Right cardiac atrium (tissue), 5 donors: Measurements from ENCODE around the gene FAM168A. TPM values are rescaled to one million over a fixed set of nuclear protein-coding genes. Genes with fewer than 3 reads are reported as not detected.
A peak's percentile ranks its signal among the peaks of the same experiment; 100 is the strongest.

Source experiments
- ATAC-seq, 2 donors: fragments of 200-7000 bp; cut with Tn5 transposase; one replicate each; pipeline versions ENCODE4 v1.8.0 to v1.9.1; 2020; ENCODE audit warnings: moderate library complexity in 2 of 2, mild to moderate bottlenecking in 1 of 2
- DNase-seq, 3 donors: peaks; one replicate each; pipeline ENCODE4 v3.0.0-alpha.2; 2020
- H3K27ac ChIP-seq: one replicate; pipeline ENCODE4 v1.5.1; 2013; ENCODE audit warnings: mild to moderate bottlenecking, low read length, control low read depth, moderate library complexity
- H3K27me3 ChIP-seq: one replicate; pipeline ENCODE4 v1.6.1; 2013; ENCODE audit not compliant: control insufficient read depth, insufficient read depth
- H3K4me1 ChIP-seq: one replicate; pipeline ENCODE4 v1.6.1; 2013; ENCODE audit warnings: low read length; ENCODE audit not compliant: control insufficient read depth, insufficient read depth
- H3K4me3 ChIP-seq: one replicate; pipeline ENCODE4 v1.5.1; 2013; ENCODE audit warnings: low read length, control low read depth
- H3K9me3 ChIP-seq: one replicate; pipeline ENCODE4 v1.6.1; 2013; ENCODE audit warnings: low read length; ENCODE audit not compliant: control insufficient read depth
- WGBS: extraction: QIAGEN DNeasy Blood & Tissue Kit; methylation state at CpG from one replicate; pipeline ENCODE4 v1.1.7; 2013; 5-methylcytosine and 5-hydroxymethylcytosine counted together
- intact Hi-C, 4 donors: fragments of 100-400 bp; cut with DNase I; formaldehyde crosslinking; loops; one replicate each; pipeline versions ENCODE4 v1.11.0 to v1.14.0; 2022 to 2023
- polyA plus RNA-seq: library from polyadenylated mRNA; stranded (reverse); fragments of 200-250 nt; gene quantifications from one replicate; pipeline ENCODE4 v1.2.3, GENCODE V29; 2013
- total RNA-seq, 4 donors: library from RNA; stranded (reverse); fragmentation: NEBNext Ultra II Directional; extraction: Animal tissue kit (Norgen Biotek cat#: 25700); gene quantifications; one replicate each; pipeline ENCODE4 v1.2.1, GENCODE V29; 2021
- donor health status: healthy with polysubstance abuse.
- donor health status: DM: no; HTN: yes; CAD: no.
- donor health status: DM: no; HTN: no; CAD: no.
- donor health status: DM: no; HTN: yes; CAD: no; lungs with severe emphysema.
- donor health status: DM: yes; HTN: yes; CAD: no.

The FAM168A gene
- total and polyA plus RNA-seq, 5 donors, result 14.2 to 46.2 (median 38.7) TPM

DNA sequence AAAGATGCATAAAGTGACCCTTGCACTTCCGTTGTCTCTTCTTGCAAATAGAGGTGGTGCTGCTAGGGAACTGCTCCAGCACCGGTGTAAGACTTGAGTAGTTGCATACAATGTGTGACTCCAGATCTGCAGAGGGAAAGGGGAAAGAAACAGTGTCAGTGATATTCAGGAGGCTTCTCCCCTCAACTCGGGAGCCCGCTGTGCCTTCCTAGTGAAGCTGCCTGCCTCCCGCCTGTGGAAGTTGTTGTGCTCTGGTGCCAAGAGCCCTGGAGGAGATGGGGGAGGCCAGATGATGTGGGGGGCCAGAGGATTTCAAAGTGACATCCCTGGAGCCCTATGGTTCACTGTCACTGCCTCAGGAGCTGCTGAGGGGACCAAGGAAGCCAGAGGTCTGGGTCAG lies 191.3 kb downstream of the FAM168A start:
- Histone ChIP-seq H3K27me3 (no peaks in the 10 kb centered on the region), H3K4me3 (no peak overlapping the region), H3K27ac (no peak overlapping the region), H3K9me3 (no peaks in the 10 kb centered on the region), H3K4me1 (no peaks in the 10 kb centered on the region)
- 91% methylated on average over 5 of the region's 5 CpGs for WGBS
- ATAC-seq (no peak), DNase-seq (no peak)
- intact Hi-C loops, result loop anchor here in 3 of 4 donors (10.0 kb wide), 3 partner anchors 58 to 248 kb away; partner anchors contain the start of gene FAM168A (in 1 of the 3)

DNA sequence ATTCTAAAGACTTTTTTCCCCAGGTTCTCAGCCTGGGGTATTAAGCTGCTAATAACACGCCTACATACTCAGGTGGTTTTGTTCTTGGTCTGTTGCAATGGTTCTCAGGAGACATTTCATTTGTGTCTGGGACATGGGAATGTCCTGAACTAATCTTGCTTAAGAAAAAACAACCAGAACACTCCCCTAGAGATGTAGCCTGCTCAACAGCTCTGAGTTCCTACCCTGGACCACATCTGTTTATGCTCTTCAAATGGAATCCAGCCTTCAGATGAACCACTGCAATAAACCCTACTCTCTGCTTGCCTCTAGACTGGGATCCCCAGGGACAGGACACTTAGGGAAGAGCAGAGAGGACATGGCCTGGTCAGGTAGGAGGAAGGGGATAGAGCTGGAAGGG lies 191.8 kb downstream of the FAM168A start:
- Histone ChIP-seq H3K27me3 (no peaks in the 10 kb centered on the region), H3K9me3 (no peaks in the 10 kb centered on the region), H3K27ac (no peak overlapping the region), H3K4me3 (no peak overlapping the region), H3K4me1 (no peaks in the 10 kb centered on the region)
- WGBS, result 90% methylated on average over 1 of the region's 1 CpG
- intact Hi-C loops, result loop anchor here in 3 of 4 donors (10.0 kb wide), 3 partner anchors 59 to 249 kb away; partner anchors contain the start of gene FAM168A (in 1 of the 3)
- no peak for ATAC-seq
- DNase-seq, result no peak

DNA sequence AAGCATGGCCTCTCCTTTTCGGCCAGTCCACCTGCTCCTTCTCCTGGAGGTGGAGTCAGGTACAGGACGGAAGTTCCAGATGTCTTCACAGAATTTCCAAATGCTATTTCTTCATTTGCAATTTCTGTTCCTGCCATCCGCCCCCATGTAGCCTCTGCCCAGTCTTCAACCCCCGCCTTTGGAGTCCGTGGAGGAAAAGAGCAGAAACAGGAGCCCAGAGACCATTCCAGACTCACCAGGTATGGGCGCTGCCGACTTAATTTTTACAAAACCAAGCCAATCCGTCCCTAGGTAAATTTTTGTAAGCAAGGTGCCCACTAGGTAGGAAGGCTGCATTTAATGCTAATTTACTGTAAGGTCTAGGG lies 192.8 kb downstream of the FAM168A start:
- Histone ChIP-seq H3K27me3 (no peaks in the 10 kb centered on the region), H3K9me3 (no peaks in the 10 kb centered on the region), H3K4me1 (no peaks in the 10 kb centered on the region), H3K4me3 (no peak overlapping the region), H3K27ac (no peak overlapping the region)
- 93% methylated on average over 8 of the region's 8 CpGs for WGBS
- no peak for DNase-seq
- ATAC-seq, result no peak
- intact Hi-C loops, result loop anchor here (2.0 to 10.0 kb wide), 4 partner anchors 60 to 256 kb away; partner anchors contain the start of gene FAM168A (in 1 of the 4)

DNA sequence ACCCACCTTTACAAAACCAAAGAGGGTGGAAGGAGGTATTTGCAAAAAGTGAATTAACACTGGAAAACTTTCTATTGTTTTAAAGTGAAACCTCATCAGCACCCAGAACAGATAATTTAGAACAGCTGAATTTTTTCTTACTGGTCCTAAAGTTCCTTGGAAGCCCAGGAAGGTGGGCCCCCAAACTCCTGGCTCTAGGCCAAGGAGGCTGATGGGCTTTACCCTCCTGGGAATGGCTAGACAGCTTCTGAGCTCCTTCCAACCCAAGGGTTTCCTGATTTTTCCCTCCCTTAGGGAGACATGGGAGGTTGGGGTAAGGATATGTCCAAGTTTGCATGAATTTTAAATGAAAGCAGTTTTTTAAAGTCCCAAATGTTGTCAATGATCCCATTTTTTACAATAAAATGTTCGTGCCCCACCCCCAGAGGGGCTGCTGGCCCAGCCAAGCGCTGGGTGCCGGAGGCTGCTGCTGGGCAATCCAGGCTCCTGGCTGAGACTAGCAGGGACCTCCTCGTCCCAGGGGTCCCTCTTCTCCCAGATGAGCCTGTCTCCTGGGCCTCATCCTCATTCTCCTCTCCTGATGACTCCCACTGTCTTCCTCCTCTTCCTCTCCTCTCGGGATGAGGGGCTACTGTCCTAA lies 193.3 kb downstream of the FAM168A start:
- no peaks in the 10 kb centered on the region for H3K4me1 ChIP-seq
- intact Hi-C loops, result loop anchor here (2.0 to 10.0 kb wide), 4 partner anchors 60 to 256 kb away; partner anchors contain the start of gene FAM168A (in 1 of the 4)
- H3K27ac ChIP-seq, result no peak overlapping the region
- ATAC-seq (no peak), DNase-seq (no peak)
- H3K27me3 ChIP-seq, result no peaks in the 10 kb centered on the region
- H3K4me3 ChIP-seq, result no peak overlapping the region
- H3K9me3 ChIP-seq, result no peaks in the 10 kb centered on the region
- WGBS, result 88% methylated on average over 5 of the region's 5 CpGs

DNA sequence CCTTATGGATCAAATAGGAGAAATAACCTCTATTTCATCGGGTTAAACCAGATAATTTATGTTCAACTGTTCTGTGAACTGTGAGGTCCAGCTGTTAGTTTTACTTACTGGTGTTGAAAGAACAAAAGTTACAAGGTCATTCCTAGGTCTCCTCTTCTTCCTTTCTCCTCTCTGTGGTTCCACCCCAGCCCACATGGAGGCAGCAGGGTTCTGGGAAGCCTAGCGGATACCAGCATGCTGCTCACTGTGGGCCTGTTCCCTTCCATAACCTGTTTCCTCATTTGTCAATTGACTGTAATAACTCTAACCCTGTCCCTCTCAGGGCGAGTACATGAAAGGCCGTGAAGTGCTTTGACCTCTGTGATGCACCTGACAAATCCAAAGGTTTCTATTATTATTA lies 193.9 kb downstream of the FAM168A start:
- H3K27me3 ChIP-seq, result no peaks in the 10 kb centered on the region
- H3K4me3 ChIP-seq, result no peak overlapping the region
- no peaks in the 10 kb centered on the region for H3K4me1 ChIP-seq
- no peaks in the 10 kb centered on the region for H3K9me3 ChIP-seq
- ATAC-seq, result peak; percentile 76 to 82
- DNase-seq, result peak; percentile 74 to 89 (median 88)
- H3K27ac ChIP-seq, result no peak overlapping the region
- WGBS, result 45% methylated on average over 4 of the region's 4 CpGs
- intact Hi-C loops, result loop anchor here (2.0 to 10.0 kb wide), 4 partner anchors 61 to 257 kb away; partner anchors contain the start of gene FAM168A (in 1 of the 4)

DNA sequence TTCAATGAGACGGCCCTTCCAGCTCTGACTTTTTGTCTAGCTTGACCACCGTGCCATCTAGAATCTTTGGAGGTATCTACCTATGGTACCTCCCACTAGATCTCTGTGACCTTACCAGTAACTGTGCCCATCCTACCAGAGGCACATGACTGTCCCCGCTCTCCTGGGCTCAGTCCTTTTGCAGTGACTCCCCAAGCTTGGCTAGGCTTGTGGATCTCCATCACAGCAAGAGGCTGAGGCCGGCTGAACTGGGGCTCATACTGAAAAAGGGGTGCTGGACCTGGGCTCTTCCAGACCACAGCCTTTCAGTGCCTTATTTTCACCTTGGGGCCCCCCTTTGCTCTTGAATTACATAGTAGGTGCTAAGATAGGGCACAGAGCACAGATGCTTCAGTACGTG lies 194.4 kb downstream of the FAM168A start:
- Histone ChIP-seq H3K9me3 (no peaks in the 10 kb centered on the region), H3K4me3 (no peak overlapping the region), H3K27ac (peak overlapping the region; percentile 15), H3K4me1 (no peaks in the 10 kb centered on the region), H3K27me3 (no peaks in the 10 kb centered on the region)
- intact Hi-C loops, result loop anchor here in 3 of 4 donors (10.0 kb wide), 3 partner anchors 61 to 251 kb away; partner anchors contain the start of gene FAM168A (in 1 of the 3)
- DNase-seq (no peak), ATAC-seq (no peak)
- 91% methylated on average over 5 of the region's 5 CpGs for WGBS

DNA sequence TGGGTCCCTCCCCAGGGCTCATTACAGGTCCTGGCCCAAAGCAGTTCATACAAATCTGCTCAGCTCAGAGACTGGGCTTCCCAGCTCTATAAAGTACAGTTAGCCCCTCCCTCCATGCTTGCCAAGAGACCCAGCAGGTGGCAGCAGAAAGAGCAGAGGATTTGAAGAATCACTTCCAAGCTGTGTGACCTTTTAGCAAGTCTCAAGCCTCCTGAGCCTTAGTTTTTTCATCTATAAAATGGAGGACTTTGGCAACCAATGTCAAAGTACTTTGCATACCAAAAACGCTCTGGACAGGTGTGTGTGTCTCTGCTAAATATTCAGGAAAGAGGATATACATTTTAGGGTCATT lies 195.1 kb downstream of the FAM168A start:
- Histone ChIP-seq H3K27me3 (no peaks in the 10 kb centered on the region), H3K27ac (no peak overlapping the region), H3K4me1 (no peaks in the 10 kb centered on the region), H3K9me3 (no peaks in the 10 kb centered on the region), H3K4me3 (no peak overlapping the region)
- DNase-seq (no peak), ATAC-seq (no peak)
- 89% methylated on average over 1 of the region's 1 CpG for WGBS
- intact Hi-C loops, result loop anchor here in 3 of 4 donors (10.0 kb wide), 3 partner anchors 62 to 252 kb away; partner anchors contain the start of gene FAM168A (in 1 of the 3)

DNA sequence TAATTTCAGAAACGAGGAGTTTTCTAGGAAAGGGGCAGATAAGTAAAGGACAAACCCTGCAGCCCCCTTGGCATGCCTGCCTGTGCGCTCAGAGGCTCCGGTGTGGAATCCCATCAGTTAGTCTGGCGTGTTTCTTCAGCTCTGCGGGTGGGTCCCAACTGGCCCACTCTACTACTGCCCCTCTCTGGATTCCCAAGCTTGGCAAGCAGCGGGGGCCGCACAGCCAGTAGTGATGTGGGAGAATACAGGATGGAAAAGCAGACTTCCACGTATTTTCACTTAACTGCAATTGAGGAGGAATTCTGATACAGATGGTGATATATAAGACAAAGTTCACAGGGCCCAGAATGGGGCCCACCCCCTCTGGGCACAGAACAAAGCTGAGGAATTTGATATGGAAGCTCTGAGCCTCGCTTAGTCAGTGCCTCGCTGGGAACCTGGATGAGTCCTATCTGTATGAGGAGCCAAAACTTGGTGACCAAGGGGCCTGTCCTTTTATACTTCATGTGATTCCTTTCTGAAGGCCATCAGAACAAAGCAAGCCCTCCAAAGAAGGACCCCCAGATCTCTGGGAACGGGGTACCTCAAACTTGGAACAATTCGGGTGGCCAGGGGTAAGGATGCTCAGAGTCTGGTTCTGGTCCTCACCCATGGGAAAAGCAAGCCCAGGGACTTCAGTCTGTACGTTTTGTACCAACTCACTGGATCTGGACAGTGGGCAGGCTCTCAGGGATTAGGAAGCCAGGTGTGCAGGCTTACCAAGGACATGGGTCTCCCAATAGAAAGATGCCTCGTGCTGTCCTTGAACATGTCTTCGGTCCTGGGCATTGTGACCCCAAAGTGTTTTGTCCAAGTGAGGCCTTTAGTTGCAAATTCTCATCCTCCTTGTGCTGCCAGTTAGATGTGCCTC lies 195.7 kb downstream of the FAM168A start:
- no peak for DNase-seq
- Histone ChIP-seq H3K9me3 (no peaks in the 10 kb centered on the region), H3K27ac (no peak overlapping the region), H3K27me3 (no peaks in the 10 kb centered on the region), H3K4me1 (no peaks in the 10 kb centered on the region), H3K4me3 (no peak overlapping the region)
- intact Hi-C loops, result loop anchor here in 3 of 4 donors (10.0 kb wide), 3 partner anchors 63 to 253 kb away; partner anchors contain the start of gene FAM168A (in 1 of the 3)
- no peak for ATAC-seq
- 78% methylated on average over 15 of the region's 15 CpGs for WGBS

DNA sequence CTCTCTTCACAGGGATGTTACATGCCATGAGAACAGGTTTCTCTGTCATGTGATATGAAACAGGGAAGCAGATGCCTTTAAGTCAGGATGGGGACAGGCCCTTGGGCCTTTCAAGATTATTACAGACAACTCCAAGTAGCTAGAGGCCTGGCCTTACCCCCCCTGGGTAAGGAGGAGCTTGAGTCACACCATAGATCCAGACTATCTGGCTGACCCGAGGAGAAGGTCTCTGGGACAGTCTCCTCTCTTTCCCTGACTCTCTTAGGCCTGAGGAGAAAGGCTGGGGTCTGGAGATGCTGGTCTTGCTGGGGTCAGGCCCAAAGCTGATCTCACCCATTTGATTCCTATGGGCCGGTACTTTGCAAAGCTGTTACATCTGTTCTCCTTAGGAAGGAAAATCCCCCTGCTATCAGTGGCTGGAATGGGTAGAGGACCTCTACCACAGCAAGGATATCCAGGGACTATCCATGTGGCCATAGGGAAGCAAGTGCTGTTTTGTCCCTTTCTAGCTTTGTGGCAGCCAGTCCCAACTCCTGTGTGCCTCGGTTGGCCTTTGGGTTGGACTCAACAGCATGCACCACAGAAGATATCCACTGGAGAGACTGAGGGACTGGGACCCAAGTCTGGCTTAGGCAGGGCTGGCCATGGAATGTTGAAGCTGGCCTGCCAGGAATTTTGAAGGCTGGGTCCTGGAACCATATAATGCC lies 196.5 kb downstream of the FAM168A start:
- Histone ChIP-seq H3K9me3 (no peaks in the 10 kb centered on the region), H3K4me3 (no peak overlapping the region), H3K27ac (no peak overlapping the region), H3K27me3 (no peaks in the 10 kb centered on the region), H3K4me1 (no peaks in the 10 kb centered on the region)
- intact Hi-C loops, result loop anchor here in 3 of 4 donors (10.0 kb wide), 3 partner anchors 63 to 253 kb away; partner anchors contain the start of gene FAM168A (in 1 of the 3)
- no peak for ATAC-seq
- WGBS, result 68% methylated on average over 3 of the region's 3 CpGs
- DNase-seq, result peak in 1 of 3 donors; percentile 6

DNA sequence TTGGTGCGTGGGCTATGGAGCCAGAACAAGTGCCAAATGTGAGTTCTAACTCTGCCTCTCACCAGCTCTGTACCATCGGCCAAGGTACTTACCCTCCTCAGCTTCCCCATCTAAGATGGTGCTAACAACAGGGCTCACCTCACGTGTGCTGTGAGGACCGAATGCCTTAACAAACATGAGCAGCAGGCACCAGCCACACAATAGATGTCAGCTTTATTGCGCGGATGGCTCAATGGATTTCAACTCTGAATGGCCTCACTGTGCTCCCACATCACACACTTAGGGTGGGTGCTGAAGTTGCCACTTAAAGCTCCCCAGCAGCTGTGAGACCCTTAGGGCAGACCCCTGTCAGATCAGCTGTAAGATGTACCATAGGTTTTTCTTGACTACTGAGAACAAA lies 197.6 kb downstream of the FAM168A start:
- intact Hi-C loops, result loop anchor here in 3 of 4 donors (10.0 kb wide), 3 partner anchors 65 to 255 kb away; partner anchors contain the start of gene FAM168A (in 1 of the 3)
- DNase-seq (no peak), ATAC-seq (no peak)
- no peak overlapping the region for H3K4me3 ChIP-seq
- H3K4me1 ChIP-seq, result no peaks in the 10 kb centered on the region
- no peak overlapping the region for H3K27ac ChIP-seq
- H3K27me3 ChIP-seq, result no peaks in the 10 kb centered on the region
- H3K9me3 ChIP-seq, result no peaks in the 10 kb centered on the region
- WGBS, result 93% methylated on average over 6 of the region's 6 CpGs
